HepG2 (cell line): ENCODE data around the gene GPRASP2. TPM values are rescaled to one million over a fixed set of nuclear protein-coding genes. Genes with fewer than 3 reads are reported as not detected.

Experiments used
- ATAC-seq: fragments of 200-7000 bp; cut with Tn5 transposase; 3 replicates; pipeline ENCODE4 v1.9.1; 2020; ENCODE audit warnings: mild to moderate bottlenecking, moderate library complexity
- BruUV-seq: library from RNA; stranded (reverse); fragments of 400-500 nt; replicated peaks from 2 replicates; lab custom pipeline; 2021; lab: Mats Ljungman, UMichigan
- CTCF ChIA-PET: fragments of 300-600 bp; formaldehyde crosslinking; extraction: SDS; loops from one replicate; lab custom pipeline; 2021; ENCODE audit warnings: low total read pairs, inconsistent platforms, low intra/inter-chr PET ratio; lab: Yijun Ruan, JAX
- POLR2A ChIA-PET: fragments of 350-600 bp; sonication (Branson Sonifier 250); formaldehyde crosslinking; loops from one replicate; lab custom pipeline; 2020; ENCODE audit warnings: antibody characterized with exemption, inconsistent platforms; lab: Yijun Ruan, JAX
- DNase-seq: peaks from one replicate; pipeline ENCODE4 v3.0.0-alpha.2; 2015; ENCODE audit warnings: low spot score
- FAIRE-seq: peaks from 3 replicates; lab custom pipeline; 2011; peaks lifted over from hg19 to GRCh38; lab: Jason Lieb, UNC
- H2AFZ ChIP-seq: one replicate; pipeline ENCODE4 v1.6.1; 2011; ENCODE audit warnings: low read length, inconsistent platforms
- H3K27ac ChIP-seq: fragments of 300-600 bp; 3 replicates; pipeline ENCODE4 v1.8.0; 2011; ENCODE audit warnings: mixed run types, mild to moderate bottlenecking, mixed read lengths, low read length, inconsistent platforms; ENCODE audit not compliant: insufficient read depth; ENCODE audit errors: extremely low read length
- H3K27me3 ChIP-seq, 2 experiments: fragments of 200-600 bp in 1 of 2; 2 replicates in 1 of 2; 3 replicates in 1 of 2; pipeline versions ENCODE4 v1.6.0 to v1.8.0; 2011; ENCODE audit warnings: low read length in 2 of 2, mild to moderate bottlenecking in 2 of 2, moderate library complexity in 2 of 2, inconsistent platforms in 1 of 2; ENCODE audit not compliant: insufficient read depth in 2 of 2, control insufficient read depth in 1 of 2
- H3K36me3 ChIP-seq, 2 experiments: fragments of 200-600 bp in 1 of 2; replicated peaks in 1 of 2; 2 replicates in 1 of 2; 3 replicates in 1 of 2; pipeline versions ENCODE4 v1.5.1 to v1.8.0; 2011; ENCODE audit warnings: low read length in 2 of 2, inconsistent platforms in 1 of 2; ENCODE audit not compliant: insufficient read depth in 2 of 2, control insufficient read depth in 1 of 2
- H3K4me1 ChIP-seq: 2 replicates; pipeline ENCODE4 v1.5.1; 2012; ENCODE audit warnings: low read length, inconsistent platforms; ENCODE audit not compliant: insufficient read depth
- H3K4me2 ChIP-seq: 2 replicates; pipeline ENCODE4 v1.6.0; 2011; ENCODE audit warnings: low read depth, low read length, inconsistent platforms
- H3K4me3 ChIP-seq, 3 experiments: fragments of 200-600 bp in 1 of 3; sonication (generic), shearing (Covaris generic) in 1 of 3; replicated peaks in 1 of 3; 2 replicates each; pipeline ENCODE4 v1.5.1; 2011 to 2016; ENCODE audit warnings: low read length in 3 of 3, inconsistent platforms in 2 of 3, low read depth in 2 of 3, mild to moderate bottlenecking in 2 of 3, control low read depth in 1 of 3, mixed read lengths in 1 of 3; ENCODE audit not compliant: insufficient read depth in 1 of 3
- H3K79me2 ChIP-seq: one replicate; pipeline ENCODE4 v1.6.1; 2011; ENCODE audit warnings: low read length, inconsistent platforms; ENCODE audit not compliant: insufficient read depth
- H3K9ac ChIP-seq: 2 replicates; pipeline ENCODE4 v1.6.0; 2011; ENCODE audit warnings: mild to moderate bottlenecking, low read depth, low read length, inconsistent platforms; ENCODE audit not compliant: insufficient read depth
- H3K9me3 ChIP-seq: 2 replicates; pipeline ENCODE4 v1.5.1; 2012; ENCODE audit warnings: mild to moderate bottlenecking, low read length
- H4K20me1 ChIP-seq: 2 replicates; pipeline ENCODE4 v1.6.0; 2011; ENCODE audit warnings: inconsistent platforms, mild to moderate bottlenecking, low read length, moderate library complexity; ENCODE audit not compliant: insufficient read depth
- AGO2 ChIP-seq: fragments of 200-400 bp; formaldehyde crosslinking; optimal IDR thresholded peaks from 2 replicates; pipeline ENCODE3; 2017; ENCODE audit warnings: mild to moderate bottlenecking, low read depth, low read length, moderate library complexity
- BRD4 ChIP-seq: sonication (generic); formaldehyde crosslinking; IDR thresholded peaks from 2 replicates; pipeline ENCODE4 v1.4.0; 2020; ENCODE audit warnings: missing genetic modification reagents
- FUBP1 ChIP-seq: sonication (generic); formaldehyde crosslinking; IDR thresholded peaks from 2 replicates; pipeline ENCODE4 v1.5.1; 2020; ENCODE audit warnings: missing genetic modification reagents, mild to moderate bottlenecking, borderline replicate concordance
- GLI4 ChIP-seq: sonication (generic); formaldehyde crosslinking; IDR thresholded peaks from 2 replicates; pipeline ENCODE4 v1.5.1; 2020; ENCODE audit warnings: missing genetic modification reagents, mild to moderate bottlenecking, moderate library complexity, borderline replicate concordance
- GMEB1 ChIP-seq: sonication (generic); formaldehyde crosslinking; IDR thresholded peaks from 2 replicates; pipeline ENCODE4 v1.5.1; 2020; ENCODE audit warnings: missing genetic modification reagents, mild to moderate bottlenecking, borderline replicate concordance
- GZF1 ChIP-seq: sonication (generic); formaldehyde crosslinking; IDR thresholded peaks from 2 replicates; pipeline ENCODE4 v1.5.1; 2020; ENCODE audit warnings: mild to moderate bottlenecking, missing genetic modification reagents
- JUN ChIP-seq: sonication (generic); formaldehyde crosslinking; IDR thresholded peaks from 2 replicates; pipeline ENCODE4 v1.4.0; 2020; ENCODE audit warnings: mild to moderate bottlenecking, missing genetic modification reagents
- MED13 ChIP-seq: sonication (generic); formaldehyde crosslinking; IDR thresholded peaks from 2 replicates; pipeline ENCODE4 v1.5.0; 2020; ENCODE audit warnings: missing genetic modification reagents
- NFE2L1 ChIP-seq: sonication (generic); formaldehyde crosslinking; IDR thresholded peaks from 2 replicates; pipeline ENCODE4 v1.4.0; 2020; ENCODE audit warnings: missing genetic modification reagents, mild to moderate bottlenecking, borderline replicate concordance
- REL ChIP-seq: sonication (generic); formaldehyde crosslinking; conservative IDR thresholded peaks from 2 replicates; pipeline ENCODE4 v1.8.0; 2022; ENCODE audit warnings: mild to moderate bottlenecking, missing genetic modification reagents, moderate library complexity
- STAT6 ChIP-seq: sonication (generic); formaldehyde crosslinking; IDR thresholded peaks from 2 replicates; pipeline ENCODE4 v1.4.0; 2020; ENCODE audit warnings: missing genetic modification reagents, mild to moderate bottlenecking, borderline replicate concordance
- TFE3 ChIP-seq: IDR thresholded peaks from 2 replicates; pipeline ENCODE4 v1.6.1; 2016
- TOPORS ChIP-seq: sonication (generic); formaldehyde crosslinking; IDR thresholded peaks from 2 replicates; pipeline ENCODE4 v1.8.0; 2023; ENCODE audit warnings: mild to moderate bottlenecking, missing genetic modification reagents
- ZNF784 ChIP-seq: sonication (generic); formaldehyde crosslinking; IDR thresholded peaks from 2 replicates; pipeline ENCODE4 v1.5.1; 2020; ENCODE audit warnings: missing genetic modification reagents, mild to moderate bottlenecking, borderline replicate concordance
- ZZZ3 ChIP-seq: sonication (generic); formaldehyde crosslinking; IDR thresholded peaks from 2 replicates; pipeline ENCODE4 v1.4.0; 2020; ENCODE audit warnings: missing genetic modification reagents, mild to moderate bottlenecking, borderline replicate concordance
- WGBS: methylation state at CpG from one replicate; pipeline ENCODE4 v1.1.6; 2017; ENCODE audit warnings: low lambda C conversion rate; 5-methylcytosine and 5-hydroxymethylcytosine counted together
- in situ Hi-C: cut with HindIII; loops from 2 replicates; pipeline ENCODE4 v1.10.0; 2017; ENCODE audit warnings: low pct_unique_long_range_greater_than_20kb; ENCODE audit not compliant: extremely low pct_ligation_motif_present
- intact Hi-C: fragments of 100-400 bp; cut with micrococcal nuclease; formaldehyde crosslinking; loops from one replicate; pipeline ENCODE4 v1.10.0; 2022; ENCODE audit not compliant: unreplicated experiment
- polyA plus RNA-seq, 8 experiments: library from polyadenylated mRNA; depleted of rRNA in 3 of 8; stranded (reverse) in 7 of 8; unstranded in 1 of 8; fragments of >200 nt; fragmentation: Illumina TruSeq in 4 of 8; extraction: Trizol in 4 of 8; gene quantifications; 2 replicates each; pipeline versions ENCODE4 v1.2.1 to v1.2.3, GENCODE V29; 2011 to 2016; ENCODE audit warnings: low read depth in 4 of 8, missing spikeins in 1 of 8, mixed read lengths in 1 of 8; ENCODE audit not compliant: insufficient read depth in 1 of 8
- total RNA-seq, 5 experiments: library from RNA; depleted of rRNA; stranded (reverse); fragments of >200 nt; fragmentation: Illumina TruSeq; extraction: Trizol; gene quantifications; 2 replicates each; pipeline ENCODE4 v1.2.3, GENCODE V29; 2016; ENCODE audit warnings: low read depth in 1 of 5

Gene GPRASP2
- total and polyA plus RNA-seq, 2 of the 13 experiments (the other 11 are each of a cell fraction or from before 2014, with no cell fraction given), result 0.55 to 1.3 TPM

GRCh38 chrX:102744307-102744706, 32.1 kb downstream of the GPRASP2 start (continued):
- TF ChIP-seq GZF1 (no peak), GLI4 (no peak), AGO2 (no peak), FUBP1 (CRISPR knock-in tag) (no peak), TOPORS (CRISPR knock-in tag) (no peak)

GRCh38 chrX:102745513-102745856, 33.2 kb downstream of the GPRASP2 start:
- H3K79me2 ChIP-seq, result no peaks in the 10 kb centered on the region
- H3K9ac ChIP-seq, result no peak overlapping the region
- H4K20me1 ChIP-seq, result no peaks in the 10 kb centered on the region
- no CpG with 5 or more reads among the region's 14 CpGs for WGBS
- BruUV-seq, result no TSS peak
- H3K4me2 ChIP-seq, result no peak overlapping the region
- ChIA-PET POLR2A (no interaction called here), CTCF (no interaction called here)
- no peaks in the 10 kb centered on the region for H3K36me3 ChIP-seq
- H3K4me3 ChIP-seq, result no peak overlapping the region
- no peak for ATAC-seq
- DNase-seq, result no peak
- H3K9me3 ChIP-seq, result no peaks in the 10 kb centered on the region
- no peak for FAIRE-seq
- H2AFZ ChIP-seq, result no peak overlapping the region
- no peaks in the 10 kb centered on the region for H3K27me3 ChIP-seq
- intact Hi-C loops (no loop called here), in situ Hi-C loops (no loop called here)
- no peak overlapping the region for H3K27ac ChIP-seq
- H3K4me1 ChIP-seq, result no peaks in the 10 kb centered on the region
- TF ChIP-seq GMEB1, result no peak
- no peak for TF ChIP-seq JUN (CRISPR knock-in tag)
- no peak for TF ChIP-seq REL (CRISPR knock-in tag)
- no peak for TF ChIP-seq STAT6 (CRISPR knock-in tag)
- no peak for TF ChIP-seq BRD4 (CRISPR knock-in tag)
- no peak for TF ChIP-seq ZZZ3
- no peak for TF ChIP-seq ZNF784 (CRISPR knock-in tag)
- no peak for TF ChIP-seq NFE2L1 (CRISPR knock-in tag)
- TF ChIP-seq MED13 (CRISPR knock-in tag), result no peak
- no peak for TF ChIP-seq TFE3 (CRISPR knock-in tag)
